HepG2 (cell line): ENCODE data around the gene CDC40. TPM values are rescaled to one million over a fixed set of nuclear protein-coding genes. Genes with fewer than 3 reads are reported as not detected.

ENCODE experiments used
- ATAC-seq: fragments of 200-7000 bp; cut with Tn5 transposase; 3 replicates; pipeline ENCODE4 v1.9.1; 2020; ENCODE audit warnings: mild to moderate bottlenecking, moderate library complexity
- BruUV-seq: library from RNA; stranded (reverse); fragments of 400-500 nt; replicated peaks from 2 replicates; lab custom pipeline; 2021; lab: Mats Ljungman, UMichigan
- CTCF ChIA-PET: fragments of 300-600 bp; formaldehyde crosslinking; extraction: SDS; loops from one replicate; lab custom pipeline; 2021; ENCODE audit warnings: low total read pairs, inconsistent platforms, low intra/inter-chr PET ratio; lab: Yijun Ruan, JAX
- POLR2A ChIA-PET: fragments of 350-600 bp; sonication (Branson Sonifier 250); formaldehyde crosslinking; loops from one replicate; lab custom pipeline; 2020; ENCODE audit warnings: antibody characterized with exemption, inconsistent platforms; lab: Yijun Ruan, JAX
- DNase-seq: peaks from one replicate; pipeline ENCODE4 v3.0.0-alpha.2; 2015; ENCODE audit warnings: low spot score
- FAIRE-seq: peaks from 3 replicates; lab custom pipeline; 2011; peaks lifted over from hg19 to GRCh38; lab: Jason Lieb, UNC
- H2AFZ ChIP-seq: one replicate; pipeline ENCODE4 v1.6.1; 2011; ENCODE audit warnings: low read length, inconsistent platforms
- H3K27ac ChIP-seq: fragments of 300-600 bp; 3 replicates; pipeline ENCODE4 v1.8.0; 2011; ENCODE audit warnings: mixed run types, mild to moderate bottlenecking, mixed read lengths, low read length, inconsistent platforms; ENCODE audit not compliant: insufficient read depth; ENCODE audit errors: extremely low read length
- H3K27me3 ChIP-seq, 2 experiments: fragments of 200-600 bp in 1 of 2; 2 replicates in 1 of 2; 3 replicates in 1 of 2; pipeline versions ENCODE4 v1.6.0 to v1.8.0; 2011; ENCODE audit warnings: low read length in 2 of 2, mild to moderate bottlenecking in 2 of 2, moderate library complexity in 2 of 2, inconsistent platforms in 1 of 2; ENCODE audit not compliant: insufficient read depth in 2 of 2, control insufficient read depth in 1 of 2
- H3K36me3 ChIP-seq, 2 experiments: fragments of 200-600 bp in 1 of 2; replicated peaks in 1 of 2; 2 replicates in 1 of 2; 3 replicates in 1 of 2; pipeline versions ENCODE4 v1.5.1 to v1.8.0; 2011; ENCODE audit warnings: low read length in 2 of 2, inconsistent platforms in 1 of 2; ENCODE audit not compliant: insufficient read depth in 2 of 2, control insufficient read depth in 1 of 2
- H3K4me1 ChIP-seq: 2 replicates; pipeline ENCODE4 v1.5.1; 2012; ENCODE audit warnings: low read length, inconsistent platforms; ENCODE audit not compliant: insufficient read depth
- H3K4me2 ChIP-seq: 2 replicates; pipeline ENCODE4 v1.6.0; 2011; ENCODE audit warnings: low read depth, low read length, inconsistent platforms
- H3K4me3 ChIP-seq, 3 experiments: fragments of 200-600 bp in 1 of 3; sonication (generic), shearing (Covaris generic) in 1 of 3; replicated peaks in 1 of 3; 2 replicates each; pipeline ENCODE4 v1.5.1; 2011 to 2016; ENCODE audit warnings: low read length in 3 of 3, inconsistent platforms in 2 of 3, low read depth in 2 of 3, mild to moderate bottlenecking in 2 of 3, control low read depth in 1 of 3, mixed read lengths in 1 of 3; ENCODE audit not compliant: insufficient read depth in 1 of 3
- H3K79me2 ChIP-seq: one replicate; pipeline ENCODE4 v1.6.1; 2011; ENCODE audit warnings: low read length, inconsistent platforms; ENCODE audit not compliant: insufficient read depth
- H3K9ac ChIP-seq: 2 replicates; pipeline ENCODE4 v1.6.0; 2011; ENCODE audit warnings: mild to moderate bottlenecking, low read depth, low read length, inconsistent platforms; ENCODE audit not compliant: insufficient read depth
- H3K9me3 ChIP-seq: 2 replicates; pipeline ENCODE4 v1.5.1; 2012; ENCODE audit warnings: mild to moderate bottlenecking, low read length
- H4K20me1 ChIP-seq: 2 replicates; pipeline ENCODE4 v1.6.0; 2011; ENCODE audit warnings: inconsistent platforms, mild to moderate bottlenecking, low read length, moderate library complexity; ENCODE audit not compliant: insufficient read depth
- BRF2 ChIP-seq: sonication (generic); formaldehyde crosslinking; IDR thresholded peaks from 2 replicates; pipeline ENCODE4 v1.8.1; 2022; ENCODE audit warnings: mild to moderate bottlenecking, missing genetic modification reagents
- CBX1 ChIP-seq: IDR thresholded peaks from one replicate; pipeline ENCODE4 v1.6.1; 2016; ENCODE audit warnings: antibody characterized with exemption, low read depth
- FOSL1 ChIP-seq: sonication (generic); formaldehyde crosslinking; IDR thresholded peaks from 2 replicates; pipeline ENCODE4 v1.9.0; 2021; ENCODE audit warnings: missing genetic modification reagents, borderline replicate concordance
- HDAC2 ChIP-seq: sonication (generic); formaldehyde crosslinking; IDR thresholded peaks from 2 replicates; pipeline ENCODE4 v1.4.0; 2020; ENCODE audit warnings: missing genetic modification reagents
- KLF16 ChIP-seq, 2 experiments: sonication (generic) in 1 of 2; formaldehyde crosslinking in 1 of 2; IDR thresholded peaks; 2 replicates each; pipeline versions ENCODE4 v1.6.1 to v1.8.0; 2016 to 2023; ENCODE audit warnings: missing genetic modification reagents in 2 of 2, missing compliant biosample characterization in 1 of 2
- MATR3 ChIP-seq: sonication (generic); formaldehyde crosslinking; IDR thresholded peaks from 2 replicates; pipeline ENCODE4 v1.4.0; 2020; ENCODE audit warnings: missing genetic modification reagents
- MTA3 ChIP-seq: sonication (generic); formaldehyde crosslinking; IDR thresholded peaks from 2 replicates; pipeline ENCODE4 v1.4.0; 2020; ENCODE audit warnings: missing genetic modification reagents
- MXD3 ChIP-seq: IDR thresholded peaks from 2 replicates; pipeline ENCODE4 v1.6.1; 2016; ENCODE audit warnings: mild to moderate bottlenecking, missing biosample characterization, missing genetic modification reagents
- RXRA ChIP-seq: sonication (generic); formaldehyde crosslinking; IDR thresholded peaks from 2 replicates; pipeline ENCODE4 v1.5.1; 2020; ENCODE audit warnings: missing genetic modification reagents
- SAP130 ChIP-seq: IDR thresholded peaks from 2 replicates; pipeline ENCODE4 v1.6.1; 2016; ENCODE audit warnings: low read depth
- SOX13 ChIP-seq, 3 experiments: fragments of 450-650 bp in 1 of 3; sonication (generic) in 1 of 3; formaldehyde crosslinking in 1 of 3; IDR thresholded peaks in 2 of 3; conservative IDR thresholded peaks in 1 of 3; 2 replicates each; pipeline versions ENCODE4 v1.5.0 to v1.6.1; 2016 to 2020; ENCODE audit warnings: antibody characterized with exemption in 1 of 3, mild to moderate bottlenecking in 1 of 3, missing compliant biosample characterization in 1 of 3, missing genetic modification reagents in 1 of 3, moderate library complexity in 1 of 3
- SOX6 ChIP-seq, 2 experiments: fragments of 450-650 bp in 1 of 2; sonication (generic) in 1 of 2; formaldehyde crosslinking in 1 of 2; IDR thresholded peaks; 2 replicates each; pipeline versions ENCODE4 v1.4.0 to v1.6.1; 2017 to 2020; ENCODE audit warnings: antibody characterized with exemption in 1 of 2, mild to moderate bottlenecking in 1 of 2, missing genetic modification reagents in 1 of 2
- STAG1 ChIP-seq: sonication (generic); formaldehyde crosslinking; IDR thresholded peaks from 2 replicates; pipeline ENCODE4 v1.4.0; 2020; ENCODE audit warnings: missing genetic modification reagents
- TBX2 ChIP-seq: sonication (generic); formaldehyde crosslinking; IDR thresholded peaks from 2 replicates; pipeline ENCODE4 v1.5.0; 2020; ENCODE audit warnings: missing genetic modification reagents, mild to moderate bottlenecking, borderline replicate concordance
- THAP8 ChIP-seq: sonication (generic); formaldehyde crosslinking; IDR thresholded peaks from 2 replicates; pipeline ENCODE4 v1.5.1; 2020; ENCODE audit warnings: missing genetic modification reagents, mild to moderate bottlenecking, borderline replicate concordance
- WIZ ChIP-seq: sonication (generic); formaldehyde crosslinking; IDR thresholded peaks from 2 replicates; pipeline ENCODE4 v1.5.1; 2020; ENCODE audit warnings: mild to moderate bottlenecking, missing genetic modification reagents
- ZBTB20 ChIP-seq: sonication (generic); formaldehyde crosslinking; IDR thresholded peaks from 2 replicates; pipeline ENCODE4 v1.8.1; 2023; ENCODE audit warnings: missing genetic modification reagents, low read depth, mild to moderate bottlenecking, borderline replicate concordance
- ZNF788 ChIP-seq: sonication (generic); formaldehyde crosslinking; IDR thresholded peaks from 2 replicates; pipeline ENCODE4 v1.5.0; 2020; ENCODE audit warnings: mild to moderate bottlenecking, missing genetic modification reagents, borderline replicate concordance
- WGBS: methylation state at CpG from one replicate; pipeline ENCODE4 v1.1.6; 2017; ENCODE audit warnings: low lambda C conversion rate; 5-methylcytosine and 5-hydroxymethylcytosine counted together
- in situ Hi-C: cut with HindIII; loops from 2 replicates; pipeline ENCODE4 v1.10.0; 2017; ENCODE audit warnings: low pct_unique_long_range_greater_than_20kb; ENCODE audit not compliant: extremely low pct_ligation_motif_present
- intact Hi-C: fragments of 100-400 bp; cut with micrococcal nuclease; formaldehyde crosslinking; loops from one replicate; pipeline ENCODE4 v1.10.0; 2022; ENCODE audit not compliant: unreplicated experiment
- polyA plus RNA-seq, 8 experiments: library from polyadenylated mRNA; depleted of rRNA in 3 of 8; stranded (reverse) in 7 of 8; unstranded in 1 of 8; fragments of >200 nt; fragmentation: Illumina TruSeq in 4 of 8; extraction: Trizol in 4 of 8; gene quantifications; 2 replicates each; pipeline versions ENCODE4 v1.2.1 to v1.2.3, GENCODE V29; 2011 to 2016; ENCODE audit warnings: low read depth in 4 of 8, missing spikeins in 1 of 8, mixed read lengths in 1 of 8; ENCODE audit not compliant: insufficient read depth in 1 of 8
- total RNA-seq, 5 experiments: library from RNA; depleted of rRNA; stranded (reverse); fragments of >200 nt; fragmentation: Illumina TruSeq; extraction: Trizol; gene quantifications; 2 replicates each; pipeline ENCODE4 v1.2.3, GENCODE V29; 2016; ENCODE audit warnings: low read depth in 1 of 5

Gene CDC40
- total and polyA plus RNA-seq, 2 of the 13 experiments (the other 11 are each of a cell fraction or from before 2014, with no cell fraction given): 11.4 to 21.5 TPM

GRCh38 chr6:110173506-110174132 lies 6.6 kb upstream of the CDC40 start (continued):
- TF ChIP-seq SOX13 (IDR thresholded peaks at IDR 0.05): no peak
- TF ChIP-seq SOX13 (CRISPR knock-in tag; conservative IDR thresholded peaks at IDR 0.05 in 1 of 2, IDR thresholded peaks at IDR 0.05 in 1 of 2): peak in 1 of 2 experiments; percentile 67; a peak in 2 of 4 replicates
- TF ChIP-seq HDAC2 (CRISPR knock-in tag): peak; percentile 41; the same call in 1 of the 2 replicates
- peak; percentile 68; the same call in 1 of the 2 replicates for TF ChIP-seq TBX2 (CRISPR knock-in tag)
- TF ChIP-seq SOX6 (IDR thresholded peaks at IDR 0.05): no peak
- 0 out of 2 replicates have a peak, but pooled peaks have one; percentile 38 for TF ChIP-seq SOX6 (CRISPR knock-in tag; IDR thresholded peaks at IDR 0.05)
- peak; percentile 29; the same call in 1 of the 2 replicates for TF ChIP-seq SAP130 (CRISPR knock-in tag)
- peak; percentile 42; the same call in 1 of the 2 replicates for TF ChIP-seq WIZ (CRISPR knock-in tag)

GRCh38 chr6:110178626-110179405 lies 1.4 kb upstream of the CDC40 start:
- in situ Hi-C loops: loop anchor here (10.0 kb wide), 1 partner anchor 216 kb away; no protein-coding TSS in a partner anchor
- peak overlapping the region; percentile 76 to 95 (median 83) for H3K4me3 ChIP-seq
- CTCF ChIA-PET: interaction anchor here (1.2 to 2.2 kb wide), 2 partner anchors 163 to 212 kb away, joined by 4 to 11 read pairs; no protein-coding TSS in a partner anchor
- peaks cover 48% of the 10 kb centered on the region for H3K4me1 ChIP-seq
- no peaks in the 10 kb centered on the region; a peak in 1 of 5 replicates for H3K36me3 ChIP-seq
- no TSS peak for BruUV-seq
- H2AFZ ChIP-seq: peak overlapping the region; percentile 35
- H3K9ac ChIP-seq: peak overlapping the region; percentile 86
- peak overlapping the region; percentile 86 for H3K27ac ChIP-seq
- POLR2A ChIA-PET: interaction anchor here (1.3 kb wide), 1 partner anchor 93 kb away, joined by 4 read pairs; no protein-coding TSS in a partner anchor
- WGBS: under 1% methylated on average over 14 of the region's 66 CpGs
- H3K27me3 ChIP-seq: peaks cover 0 to 3% of the 10 kb centered on the region in 2 experiments; a peak in 1 of 5 replicates
- FAIRE-seq (peak; percentile 21), ATAC-seq (peak; percentile 60), DNase-seq (peak; percentile 74)
- H4K20me1 ChIP-seq: peaks cover 6% of the 10 kb centered on the region
- intact Hi-C loops: loop anchor here (1.0 to 5.0 kb wide), 3 partner anchors 148 to 211 kb away; no protein-coding TSS in a partner anchor
- H3K79me2 ChIP-seq: peaks cover 80% of the 10 kb centered on the region
- H3K9me3 ChIP-seq: no peaks in the 10 kb centered on the region
- H3K4me2 ChIP-seq: peak overlapping the region; percentile 77
- TF ChIP-seq CBX1: no peak
- no peak for TF ChIP-seq FOSL1 (CRISPR knock-in tag)
- TF ChIP-seq MTA3 (CRISPR knock-in tag): no peak
- peak; percentile 23; the same call in 1 of the 2 replicates for TF ChIP-seq MXD3 (CRISPR knock-in tag)
- peak in 1 of 2 experiments; percentile 2; a peak in 1 of 4 replicates for TF ChIP-seq KLF16 (CRISPR knock-in tag; IDR thresholded peaks at IDR 0.05)
- no peak for TF ChIP-seq MATR3 (CRISPR knock-in tag)
- TF ChIP-seq BRF2: no peak
- TF ChIP-seq STAG1 (CRISPR knock-in tag): peak; percentile 68
- no peak for TF ChIP-seq RXRA
- 0 out of 2 replicates have a peak, but pooled peaks have one; percentile 27 for TF ChIP-seq ZBTB20 (CRISPR knock-in tag)
- no peak for TF ChIP-seq THAP8 (CRISPR knock-in tag)
- peak; percentile 54; the same call in 1 of the 2 replicates for TF ChIP-seq ZNF788 (CRISPR knock-in tag)
